Ectodermal cell (in vitro differentiated cells): ENCODE measurements around the gene RUBCN.
"Not testable (repeated sequence)": the region's sequence is repeated elsewhere in the genome, so short reads cannot be mapped to it uniquely, and the experiment has no call there.

Source experiments
- H3K27ac ChIP-seq: 2 replicates; pipeline ENCODE4 v1.7.0; 2013; ENCODE audit warnings: mild to moderate bottlenecking, low read depth, low read length; ENCODE audit not compliant: insufficient read depth, poor library complexity, severe bottlenecking
- H3K27me3 ChIP-seq: 2 replicates; pipeline ENCODE4 v1.7.0; 2013; ENCODE audit warnings: mild to moderate bottlenecking, low read length; ENCODE audit not compliant: insufficient read depth, control insufficient read depth, poor library complexity, severe bottlenecking
- H3K36me3 ChIP-seq: one replicate; pipeline ENCODE4 v1.7.0; 2013; ENCODE audit warnings: low read length; ENCODE audit not compliant: control insufficient read depth, insufficient read depth
- H3K4me1 ChIP-seq: one replicate; pipeline ENCODE4 v1.7.0; 2013; ENCODE audit warnings: low read length; ENCODE audit not compliant: control insufficient read depth, insufficient read depth
- H3K4me3 ChIP-seq: 2 replicates; pipeline ENCODE4 v1.7.0; 2013; ENCODE audit warnings: low read depth, low read length, control low read depth; ENCODE audit not compliant: insufficient read depth
- H3K9me3 ChIP-seq: 2 replicates; pipeline ENCODE4 v1.7.0; 2013; ENCODE audit warnings: mild to moderate bottlenecking, low read length, moderate library complexity; ENCODE audit not compliant: control insufficient read depth
- WGBS, 2 experiments: methylation state at CpG; one replicate each; pipeline ENCODE4 v1.1.7; 2013; ENCODE audit warnings: missing lambda C conversion rate in 2 of 2; 5-methylcytosine and 5-hydroxymethylcytosine counted together

The RUBCN gene

DNA sequence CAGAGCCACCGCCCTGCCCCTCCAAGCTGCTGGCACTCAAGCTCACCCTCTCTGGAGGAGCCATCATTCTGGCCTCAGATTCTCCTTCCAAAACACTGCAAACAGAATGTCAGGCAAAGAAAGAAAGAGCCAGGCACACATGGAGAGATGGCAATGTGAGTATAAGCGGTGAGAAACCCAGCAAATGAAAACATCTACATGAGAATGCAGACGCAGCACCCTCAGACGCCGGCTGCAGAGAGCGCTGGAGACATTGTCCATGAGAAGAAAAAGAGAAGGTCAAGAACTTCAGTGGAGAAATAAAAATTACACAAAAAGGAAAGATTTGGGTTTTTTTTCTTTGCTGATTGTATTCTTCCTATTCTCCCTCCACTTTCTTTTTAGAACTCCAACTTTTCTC lies 74.4 kb downstream of the RUBCN start:
- H3K27ac ChIP-seq, H3K4me1 ChIP-seq, H3K4me3 ChIP-seq, H3K27me3 ChIP-seq, H3K36me3 ChIP-seq, H3K9me3 ChIP-seq: not testable (repeated sequence)
- 43 to 60% methylated on average over 6 of the region's 6 CpGs for WGBS, 2 experiments

DNA sequence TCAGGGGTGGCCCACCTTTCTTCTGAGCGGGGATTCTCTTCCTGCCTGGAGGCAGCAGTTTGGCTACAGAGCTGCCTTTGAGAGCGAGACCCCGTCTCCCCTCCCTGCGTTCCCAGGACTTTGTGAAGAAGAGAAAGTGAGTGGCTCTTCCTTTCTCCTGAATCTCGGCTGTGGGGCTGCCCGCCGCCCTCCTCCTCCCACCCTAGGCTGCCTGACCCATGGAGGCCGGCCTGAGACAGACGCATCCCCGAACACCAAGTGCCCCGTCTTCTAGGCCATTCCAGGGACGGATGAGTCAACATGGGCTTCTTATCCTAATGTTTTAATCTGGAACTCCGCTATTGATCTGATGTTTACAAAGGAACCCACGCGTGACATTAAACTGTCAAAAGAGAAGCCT lies 74.8 kb downstream of the RUBCN start:
- H3K36me3 ChIP-seq, H3K27me3 ChIP-seq, H3K4me1 ChIP-seq, H3K4me3 ChIP-seq, H3K9me3 ChIP-seq, H3K27ac ChIP-seq: not testable (repeated sequence)
- 89 to 90% methylated on average over 15 of the region's 15 CpGs for WGBS, 2 experiments

DNA sequence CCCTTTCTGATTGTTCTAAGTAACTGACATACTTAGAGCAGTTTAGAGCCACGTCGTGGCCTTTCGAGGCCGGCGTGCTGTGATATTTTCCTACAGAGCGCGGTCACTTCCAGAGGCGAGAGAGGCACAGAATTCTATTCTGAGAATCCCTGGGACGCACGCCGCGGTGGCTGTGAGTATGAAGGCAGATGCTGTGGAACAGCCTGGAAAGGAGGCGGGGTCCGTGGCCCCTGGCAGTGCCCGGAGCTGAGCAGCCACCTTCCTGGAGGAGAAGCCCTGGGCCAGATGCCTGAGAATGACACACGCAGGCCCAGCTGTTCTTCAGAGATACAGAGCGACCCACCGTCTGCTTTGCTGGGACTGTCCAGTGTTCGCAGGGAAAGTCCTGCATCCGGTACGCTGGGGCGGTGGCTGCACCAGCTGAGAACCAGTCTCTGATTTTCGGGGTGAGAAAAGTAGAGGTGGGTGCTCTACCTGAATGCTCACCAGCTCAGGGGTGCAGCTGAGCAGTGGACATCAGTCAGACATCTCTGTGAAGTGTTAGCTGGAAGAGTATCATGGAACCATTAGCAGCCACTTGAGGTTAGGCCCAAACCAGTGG lies 75.4 kb downstream of the RUBCN start:
- WGBS, 2 experiments: 95 to 96% methylated on average over 22 to 23 of the region's 23 CpGs
- not testable (repeated sequence) for H3K27ac ChIP-seq, H3K36me3 ChIP-seq, H3K4me3 ChIP-seq, H3K9me3 ChIP-seq, H3K4me1 ChIP-seq, H3K27me3 ChIP-seq

DNA sequence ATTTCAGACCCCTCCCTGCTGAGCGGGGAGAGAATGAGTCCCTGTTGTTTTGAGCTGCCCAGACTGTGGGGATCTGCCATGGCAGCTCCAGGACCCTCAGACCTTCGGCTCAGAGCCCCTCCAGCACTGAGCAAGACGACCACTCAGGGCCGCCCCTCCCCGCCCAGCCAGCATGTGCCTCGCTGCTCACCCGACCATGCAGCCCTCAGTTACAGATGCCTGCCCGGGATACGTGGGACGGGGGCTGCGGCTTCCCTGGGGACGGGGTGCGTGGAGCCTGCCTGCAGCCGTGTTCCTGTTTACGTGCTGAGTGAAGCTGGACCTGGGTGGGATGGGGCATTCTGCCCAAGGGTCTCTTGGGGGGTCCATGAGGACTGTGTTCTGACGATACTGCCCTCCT lies 77.0 kb downstream of the RUBCN start:
- H3K36me3 ChIP-seq, H3K27me3 ChIP-seq, H3K9me3 ChIP-seq, H3K4me3 ChIP-seq, H3K27ac ChIP-seq, H3K4me1 ChIP-seq: not testable (repeated sequence)
- WGBS, 2 experiments: 92 to 95% methylated on average over 13 to 15 of the region's 16 CpGs

DNA sequence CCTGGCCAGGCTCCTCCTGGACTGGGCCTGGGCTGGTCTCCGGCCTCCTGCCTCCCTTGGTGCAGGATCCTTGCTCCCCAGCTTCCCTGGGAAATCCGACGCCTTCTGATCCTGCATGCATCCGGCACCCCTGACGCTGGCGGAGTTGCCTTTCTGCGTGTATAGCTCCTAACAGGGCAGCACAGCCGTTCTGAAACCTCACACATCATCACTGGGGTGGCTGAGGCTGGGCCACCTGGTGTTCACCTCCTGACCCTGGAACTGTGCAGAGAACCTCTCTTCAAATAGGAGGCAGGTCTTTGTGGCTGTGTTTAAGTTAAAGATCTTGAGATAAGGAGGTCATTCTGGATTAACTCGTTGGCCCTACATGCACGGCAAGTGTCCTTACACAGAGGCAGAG lies 77.6 kb downstream of the RUBCN start:
- not testable (repeated sequence) for H3K27me3 ChIP-seq, H3K9me3 ChIP-seq, H3K4me3 ChIP-seq, H3K4me1 ChIP-seq, H3K27ac ChIP-seq, H3K36me3 ChIP-seq
- 80 to 87% methylated on average over 9 of the region's 10 CpGs for WGBS, 2 experiments

DNA sequence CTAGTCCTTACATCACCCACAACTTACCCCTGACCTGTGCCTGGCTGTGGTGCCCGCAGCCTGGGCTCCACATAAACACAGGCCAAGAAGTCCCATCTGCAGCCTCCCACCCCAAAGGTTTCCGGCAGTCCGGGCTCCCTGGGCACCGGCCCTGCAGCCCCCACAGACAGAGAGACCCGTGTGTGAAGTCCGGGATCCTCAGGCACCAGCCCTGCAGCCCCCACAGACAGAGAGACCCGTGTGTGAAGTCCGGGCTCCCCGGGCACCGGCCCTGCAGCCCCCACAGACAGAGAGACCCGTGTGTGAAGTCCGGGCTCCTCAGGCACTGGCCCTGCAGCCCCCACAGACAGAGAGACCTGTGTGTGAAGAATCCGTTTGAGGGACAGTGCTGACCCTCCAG lies 78.0 kb downstream of the RUBCN start:
- not testable (repeated sequence) for H3K27me3 ChIP-seq, H3K9me3 ChIP-seq, H3K4me3 ChIP-seq, H3K36me3 ChIP-seq, H3K27ac ChIP-seq, H3K4me1 ChIP-seq
- WGBS, 2 experiments: 92 to 94% methylated on average over 12 of the region's 13 CpGs

DNA sequence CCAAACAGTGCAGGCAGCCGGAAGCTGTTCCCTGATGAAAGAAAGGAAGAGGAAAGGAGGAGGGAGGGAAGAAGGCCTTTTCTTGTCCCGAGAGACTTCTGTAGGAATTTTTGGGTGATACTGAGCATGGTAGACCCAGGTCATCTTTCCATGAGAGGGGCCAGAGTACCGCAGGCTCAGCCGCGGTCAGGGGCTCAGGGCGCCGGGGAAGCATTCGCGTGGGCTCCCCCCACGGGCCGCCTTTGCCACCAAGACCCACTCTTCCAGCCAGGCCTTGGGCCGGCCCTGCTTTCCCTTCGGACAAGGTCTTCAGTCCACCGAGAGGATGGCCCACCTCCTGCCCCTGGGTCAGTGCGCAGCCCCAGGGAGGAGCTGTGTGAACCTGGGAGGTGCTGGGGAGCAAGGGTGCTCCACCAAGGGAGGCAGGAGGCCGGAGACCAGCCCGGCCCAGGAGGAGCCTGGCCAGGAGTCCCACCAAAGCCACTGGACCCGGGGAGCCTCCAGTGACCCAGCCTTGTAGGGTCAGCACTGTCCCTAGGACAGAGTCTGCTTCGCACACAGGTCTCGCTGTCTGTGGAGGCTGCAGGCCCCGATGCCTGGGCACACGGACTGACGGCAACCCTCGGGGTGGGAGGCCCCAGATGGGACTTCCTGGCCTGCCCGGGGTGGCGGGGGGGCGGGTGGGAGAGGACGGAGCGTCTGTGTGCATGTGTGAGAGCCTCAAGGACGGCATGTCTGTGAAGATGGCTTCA lies 79.0 kb downstream of the RUBCN start:
- 85 to 92% methylated on average over 15 to 16 of the region's 30 CpGs for WGBS, 2 experiments
- not testable (repeated sequence) for H3K27me3 ChIP-seq, H3K4me3 ChIP-seq, H3K27ac ChIP-seq, H3K36me3 ChIP-seq, H3K9me3 ChIP-seq, H3K4me1 ChIP-seq

DNA sequence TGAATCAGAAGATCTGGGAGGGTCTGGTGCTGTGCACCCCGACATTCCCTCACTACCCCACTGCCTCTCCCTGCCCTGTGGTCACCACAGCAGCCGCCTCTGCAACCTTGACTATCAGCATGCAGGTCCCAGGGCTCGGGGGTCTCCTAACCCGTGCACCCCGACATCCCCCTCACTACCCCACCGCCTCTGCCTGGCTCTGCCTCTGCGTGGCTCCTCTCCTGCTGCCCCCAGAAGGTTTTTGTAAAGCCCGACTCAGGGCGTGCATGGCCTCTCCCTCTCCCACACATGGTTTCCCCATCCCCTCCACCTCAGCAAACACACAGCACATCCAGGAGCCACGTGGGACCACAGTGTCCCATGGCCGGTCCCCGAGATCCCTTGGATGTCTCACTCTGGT lies 79.7 kb downstream of the RUBCN start:
- not testable (repeated sequence) for H3K4me1 ChIP-seq, H3K27ac ChIP-seq, H3K4me3 ChIP-seq, H3K9me3 ChIP-seq, H3K36me3 ChIP-seq, H3K27me3 ChIP-seq
- WGBS, 2 experiments: 90 to 95% methylated on average over 11 of the region's 12 CpGs

DNA sequence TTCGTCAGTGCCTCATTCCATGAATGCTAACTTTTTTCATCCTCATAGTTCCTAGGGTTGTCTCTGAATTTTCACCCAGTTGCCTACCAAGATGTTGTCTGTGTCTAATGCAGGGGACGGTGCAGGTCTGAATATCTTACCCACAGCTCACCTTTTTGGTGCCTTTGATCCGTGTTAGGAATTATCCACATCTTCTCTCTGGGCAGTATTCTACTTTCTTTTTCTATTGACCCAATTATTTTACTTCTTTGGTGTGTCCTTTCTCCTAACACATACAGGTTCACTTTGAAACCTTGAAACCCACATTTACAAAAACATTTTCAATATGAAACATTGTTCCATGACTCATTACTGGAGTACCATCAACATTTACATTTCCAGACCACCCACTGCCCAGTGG lies 80.6 kb downstream of the RUBCN start:
- not testable (repeated sequence) for H3K27me3 ChIP-seq, H3K4me1 ChIP-seq, H3K36me3 ChIP-seq, H3K9me3 ChIP-seq, H3K4me3 ChIP-seq, H3K27ac ChIP-seq
- 92 to 95% methylated on average over 2 of the region's 3 CpGs for WGBS, 2 experiments

DNA sequence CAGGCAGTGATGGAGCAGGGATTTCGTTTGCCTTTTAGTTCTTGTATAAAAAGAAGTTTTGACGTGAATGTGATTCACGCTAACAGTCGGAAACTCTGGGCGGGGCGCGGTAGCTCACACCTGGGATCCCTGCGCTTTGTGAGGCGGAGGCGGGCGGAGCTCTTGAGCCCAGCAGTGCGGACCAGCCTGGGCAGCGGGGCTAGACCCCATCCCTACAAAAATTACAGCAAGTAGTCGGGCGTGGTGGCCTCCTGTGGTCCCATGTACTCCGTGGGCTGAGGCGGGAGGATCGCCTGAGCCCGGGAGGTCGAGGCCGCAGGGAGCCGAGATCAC lies 81.7 kb downstream of the RUBCN start:
- not testable (repeated sequence) for H3K9me3 ChIP-seq, H3K4me3 ChIP-seq, H3K27me3 ChIP-seq, H3K36me3 ChIP-seq, H3K27ac ChIP-seq, H3K4me1 ChIP-seq
- WGBS, 2 experiments: no CpG with 5 or more reads among the region's 22 CpGs
